ENCODE measurements around the gene ZBED1. TPM values are rescaled to one million over a fixed set of nuclear protein-coding genes. Genes with fewer than 3 reads are reported as not detected.
"Not testable (repeated sequence)": the region's sequence is repeated elsewhere in the genome, so short reads cannot be mapped to it uniquely, and the experiment has no call there.

Gene ZBED1
- total and polyA plus RNA-seq, 7 donors: 18.6 to 67.9 (median 37.6) TPM

DNA sequence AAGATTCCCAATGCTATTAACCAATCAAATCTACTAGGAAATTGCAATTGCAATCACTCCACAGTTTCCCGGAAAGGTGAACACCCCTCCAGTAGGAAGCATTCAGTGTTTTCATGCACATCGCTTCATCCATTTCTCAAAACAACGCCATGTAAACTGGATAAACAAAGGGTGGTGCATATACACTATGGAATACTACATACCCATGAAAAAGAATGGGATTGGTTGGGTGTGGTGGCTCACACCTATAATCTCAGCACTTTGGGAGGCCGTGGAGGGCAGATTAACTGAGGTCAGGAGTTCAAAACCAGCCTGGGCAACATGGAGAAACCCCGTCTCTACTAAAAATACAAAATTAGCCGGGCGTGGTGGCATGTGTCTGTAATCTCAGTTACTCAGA is 29.1 kb downstream of the ZBED1 start:
- H3K36me3 ChIP-seq (ENCODE audit: insufficient read depth in 1 of 2, low read depth in 1 of 2): no peaks in the 10 kb centered on the region
- H3K4me3 ChIP-seq: no peak overlapping the region
- DNase-seq (no peak), ATAC-seq (no peak)
- TF ChIP-seq, protein P1, sequence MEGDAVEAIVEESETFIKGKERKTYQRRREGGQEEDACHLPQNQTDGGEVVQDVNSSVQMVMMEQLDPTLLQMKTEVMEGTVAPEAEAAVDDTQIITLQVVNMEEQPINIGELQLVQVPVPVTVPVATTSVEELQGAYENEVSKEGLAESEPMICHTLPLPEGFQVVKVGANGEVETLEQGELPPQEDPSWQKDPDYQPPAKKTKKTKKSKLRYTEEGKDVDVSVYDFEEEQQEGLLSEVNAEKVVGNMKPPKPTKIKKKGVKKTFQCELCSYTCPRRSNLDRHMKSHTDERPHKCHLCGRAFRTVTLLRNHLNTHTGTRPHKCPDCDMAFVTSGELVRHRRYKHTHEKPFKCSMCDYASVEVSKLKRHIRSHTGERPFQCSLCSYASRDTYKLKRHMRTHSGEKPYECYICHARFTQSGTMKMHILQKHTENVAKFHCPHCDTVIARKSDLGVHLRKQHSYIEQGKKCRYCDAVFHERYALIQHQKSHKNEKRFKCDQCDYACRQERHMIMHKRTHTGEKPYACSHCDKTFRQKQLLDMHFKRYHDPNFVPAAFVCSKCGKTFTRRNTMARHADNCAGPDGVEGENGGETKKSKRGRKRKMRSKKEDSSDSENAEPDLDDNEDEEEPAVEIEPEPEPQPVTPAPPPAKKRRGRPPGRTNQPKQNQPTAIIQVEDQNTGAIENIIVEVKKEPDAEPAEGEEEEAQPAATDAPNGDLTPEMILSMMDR (IDR thresholded peaks at IDR 0.05): no peak
- WGBS, 3 donors: 93 to 97% (median 93%) methylated on average over 7 of the region's 7 CpGs
- intact Hi-C loops (cut with DNase I): no loop called here
- no peaks in the 10 kb centered on the region for H3K4me1 ChIP-seq
- no peaks in the 10 kb centered on the region for H3K9me3 ChIP-seq
- H3K27ac ChIP-seq: no peak overlapping the region
- H3K27me3 ChIP-seq (ENCODE audit: insufficient read depth in 3 of 3, low read length in 2 of 3): no peaks in the 10 kb centered on the region

DNA sequence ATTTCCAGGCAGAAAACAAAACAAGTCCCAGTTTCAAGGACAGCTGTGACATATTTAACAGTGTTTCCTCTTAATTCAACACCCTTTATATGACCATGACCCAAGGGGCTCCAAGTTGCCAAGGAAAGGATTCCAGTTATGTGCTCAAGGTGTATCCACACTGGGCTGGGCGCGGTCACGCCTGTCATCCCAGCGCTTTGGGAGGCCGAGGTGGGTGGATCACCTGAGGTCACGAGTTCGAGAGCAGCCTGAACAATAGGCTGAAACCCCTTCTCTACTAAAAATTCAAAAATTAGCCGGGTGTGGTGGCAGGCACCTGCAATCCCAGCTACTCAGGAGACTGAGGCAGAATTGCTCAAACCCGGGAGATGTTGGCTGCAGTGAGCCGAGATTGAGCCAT is 29.6 kb downstream of the ZBED1 start:
- WGBS, 3 donors: 95 to 96% (median 95%) methylated on average over 10 of the region's 10 CpGs
- DNase-seq, H3K4me3 ChIP-seq: not testable (repeated sequence)

DNA sequence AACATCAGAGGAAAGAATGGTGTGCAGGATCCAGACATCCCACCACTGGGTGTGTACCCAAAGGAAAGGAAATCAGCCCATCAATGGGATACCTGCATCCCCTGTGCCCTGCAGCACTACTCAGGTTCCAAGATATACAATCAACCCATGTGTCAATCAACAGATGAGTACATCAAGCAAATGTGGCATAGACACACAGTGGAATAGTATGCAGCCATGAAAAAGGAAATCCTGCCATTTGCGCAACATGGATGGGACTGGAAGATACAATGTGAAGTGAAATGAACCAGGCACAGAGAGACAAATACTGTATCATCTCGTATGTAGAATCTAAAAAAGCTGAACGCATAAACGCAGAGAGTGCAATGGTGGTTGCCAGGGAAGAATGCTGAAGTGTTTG is 30.9 kb downstream of the ZBED1 start:
- DNase-seq; intact Hi-C loops (cut with DNase I); H3K27ac ChIP-seq; ATAC-seq; H3K9me3 ChIP-seq; H3K27me3 ChIP-seq (ENCODE audit: insufficient read depth in 3 of 3, low read length in 2 of 3); H3K4me3 ChIP-seq; H3K4me1 ChIP-seq; H3K36me3 ChIP-seq (ENCODE audit: insufficient read depth in 1 of 2, low read depth in 1 of 2): not testable (repeated sequence)
- WGBS, 3 donors: 83 to 96% (median 92%) methylated on average over 4 of the region's 4 CpGs

More for the DNA sequence above, 29.6 kb downstream of the ZBED1 start:
- ATAC-seq; H3K27me3 ChIP-seq (ENCODE audit: insufficient read depth in 3 of 3, low read length in 2 of 3); H3K9me3 ChIP-seq; H3K4me1 ChIP-seq; intact Hi-C loops (cut with DNase I); H3K27ac ChIP-seq; H3K36me3 ChIP-seq (ENCODE audit: insufficient read depth in 1 of 2, low read depth in 1 of 2): not testable (repeated sequence)

DNA sequence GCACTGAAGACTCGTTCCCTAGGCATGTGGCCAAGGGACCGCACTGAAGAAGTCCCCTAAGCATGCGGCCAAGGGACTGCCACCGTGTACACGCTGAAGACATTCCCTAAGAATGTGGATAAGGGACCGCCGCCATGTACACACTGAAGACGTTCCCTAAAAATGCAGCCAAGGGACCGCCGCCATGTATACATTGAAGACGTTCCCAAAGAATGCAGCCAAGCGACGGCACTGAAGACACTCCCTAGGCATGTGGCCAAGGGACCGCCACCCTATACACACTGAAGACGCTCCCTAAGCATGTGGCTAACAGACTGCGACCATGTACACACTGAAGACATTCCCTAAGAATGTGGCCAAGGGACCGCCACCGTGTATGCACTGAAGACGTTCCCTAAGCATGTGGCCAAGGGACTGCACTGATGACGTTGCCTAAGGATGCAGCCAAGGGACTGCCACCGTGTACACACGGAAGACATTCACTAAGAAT is 31.5 kb downstream of the ZBED1 start:
- ATAC-seq (no peak), DNase-seq (no peak)
- H3K9me3 ChIP-seq: no peaks in the 10 kb centered on the region
- WGBS, 3 donors: 94 to 95% (median 95%) methylated on average over 22 of the region's 22 CpGs
- no peak overlapping the region for H3K4me3 ChIP-seq
- intact Hi-C loops (cut with DNase I): no loop called here
- H3K4me1 ChIP-seq: no peaks in the 10 kb centered on the region
- TF ChIP-seq, protein P1 (IDR thresholded peaks at IDR 0.05): no peak
- H3K27ac ChIP-seq: no peak overlapping the region
- H3K27me3 ChIP-seq (ENCODE audit: insufficient read depth in 3 of 3, low read length in 2 of 3): no peaks in the 10 kb centered on the region
- no peaks in the 10 kb centered on the region for H3K36me3 ChIP-seq (ENCODE audit: insufficient read depth in 1 of 2, low read depth in 1 of 2)

DNA sequence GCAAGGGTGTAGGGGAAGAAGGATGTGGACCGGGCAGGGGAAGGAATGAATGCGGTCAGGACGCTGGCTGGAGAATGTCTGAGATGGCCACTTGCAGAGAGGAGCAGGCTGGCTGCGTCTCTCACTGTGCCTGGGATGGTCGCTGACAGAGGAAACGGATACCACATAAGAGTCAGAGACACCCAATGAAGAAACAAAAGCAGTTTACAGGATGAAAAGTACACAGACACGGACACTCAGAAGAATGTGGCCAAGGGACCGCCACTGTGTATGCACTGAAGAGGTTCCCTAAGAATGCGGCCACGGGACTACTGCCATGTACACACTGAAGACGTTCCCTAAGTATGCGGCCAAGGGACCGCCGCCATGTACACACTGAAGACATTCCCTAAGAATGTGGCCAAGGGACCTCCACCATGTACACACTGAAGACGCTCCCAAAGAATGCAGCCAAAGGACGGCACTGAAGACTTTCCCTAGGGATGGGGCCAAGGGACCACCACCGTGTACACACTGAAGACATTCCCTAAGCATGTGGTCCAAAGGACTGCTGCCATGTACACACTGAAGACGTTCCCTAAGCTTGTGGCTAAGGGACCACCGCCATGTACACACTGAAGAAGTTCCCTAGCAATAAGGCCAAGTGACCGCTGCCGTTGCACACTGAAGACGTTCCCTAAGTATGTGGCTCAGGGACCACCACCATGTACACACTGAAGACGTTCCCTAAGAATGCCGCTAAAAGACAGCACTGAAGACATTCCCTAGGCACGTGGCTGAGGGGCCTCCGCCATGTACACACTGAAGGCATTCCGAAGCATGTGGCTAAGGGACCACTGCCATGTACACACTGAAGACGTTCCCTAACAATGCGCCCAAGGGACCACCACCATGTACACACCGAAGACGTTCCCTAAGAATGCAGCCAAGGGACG is 32.2 kb downstream of the ZBED1 start:
- H3K27ac ChIP-seq: no peak overlapping the region
- 88 to 91% (median 89%) methylated on average over 32 of the region's 32 CpGs for WGBS, 3 donors
- H3K4me1 ChIP-seq: no peaks in the 10 kb centered on the region
- DNase-seq (no peak), ATAC-seq (no peak)
- TF ChIP-seq, protein P1 (IDR thresholded peaks at IDR 0.05): no peak
- no peaks in the 10 kb centered on the region for H3K27me3 ChIP-seq (ENCODE audit: insufficient read depth in 3 of 3, low read length in 2 of 3)
- H3K9me3 ChIP-seq: no peaks in the 10 kb centered on the region
- no peaks in the 10 kb centered on the region for H3K36me3 ChIP-seq (ENCODE audit: insufficient read depth in 1 of 2, low read depth in 1 of 2)
- H3K4me3 ChIP-seq: no peak overlapping the region
- intact Hi-C loops (cut with DNase I): no loop called here

All from psoas muscle (tissue), 8 donors.